GM11168 (cell line): ENCODE data around the gene MSH3.
"Not testable (repeated sequence)": the region's sequence is repeated elsewhere in the genome, so short reads cannot be mapped to it uniquely, and the experiment has no call there.

Source experiments
- in situ Hi-C: fragments of 300-500 bp; cut with MboI; formaldehyde crosslinking; loops from one replicate; pipeline ENCODE4 v1.12.0; 2022; ENCODE audit warnings: low sequenced_read_pairs; ENCODE audit not compliant: unreplicated experiment

MSH3 gene

DNA sequence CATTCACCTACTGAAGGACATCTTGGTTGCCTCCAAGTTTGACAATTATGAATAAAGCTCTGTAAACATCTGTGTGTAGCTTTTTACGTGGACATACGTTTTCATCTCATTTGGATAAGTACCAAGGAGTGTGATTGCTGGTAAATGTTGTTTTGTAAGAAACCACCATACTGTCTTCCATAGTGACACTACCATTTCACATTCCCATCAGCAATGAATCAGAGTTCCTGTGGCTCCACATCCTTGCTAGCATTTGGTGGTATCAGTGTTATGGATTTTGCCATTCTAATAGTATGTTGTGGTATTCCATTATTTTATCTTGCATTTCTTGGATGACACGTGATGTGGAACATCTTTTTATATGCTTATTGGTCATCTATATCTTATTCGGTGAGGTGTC, 227.3 kb downstream of the MSH3 start:
- in situ Hi-C loops, result no loop called here

- in situ Hi-C loops, result not testable (repeated sequence)
These were observed 228.9 kb downstream of the MSH3 start for GRCh38 chr5:80883390-80883789.

GRCh38 chr5:80884086-80884813, 229.8 kb downstream of the MSH3 start:
- in situ Hi-C loops, result no loop called here

GRCh38 chr5:80884929-80885328, 230.5 kb downstream of the MSH3 start:
- in situ Hi-C loops, result no loop called here

- in situ Hi-C loops, result no loop called here
These were observed 231.0 kb downstream of the MSH3 start for GRCh38 chr5:80885396-80886000.

DNA sequence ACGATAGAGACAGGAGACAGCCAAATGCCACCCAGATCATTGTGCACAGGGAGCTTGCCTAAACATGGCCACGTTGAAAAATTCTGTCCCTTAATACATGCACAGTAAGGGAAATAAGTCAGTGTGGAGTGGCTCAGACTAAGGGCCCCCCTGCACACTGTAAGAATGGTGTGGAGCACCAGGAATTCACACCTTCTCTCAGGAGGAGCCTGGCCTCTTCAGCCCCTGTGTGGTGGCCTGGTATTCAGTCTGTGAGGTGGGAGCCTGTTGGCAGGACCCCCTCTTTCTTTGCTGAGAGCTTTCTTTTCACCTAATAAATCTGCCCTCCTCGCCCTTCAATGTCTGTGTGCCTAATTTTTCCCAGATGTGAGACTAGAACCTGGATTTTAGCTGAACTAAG, 239.6 kb downstream of the MSH3 start:
- in situ Hi-C loops, result no loop called here

GRCh38 chr5:80895523-80895922, 241.1 kb downstream of the MSH3 start:
- in situ Hi-C loops, result no loop called here

- in situ Hi-C loops, result not testable (repeated sequence)
These were observed 248.2 kb downstream of the MSH3 start for GRCh38 chr5:80902624-80903023.

DNA sequence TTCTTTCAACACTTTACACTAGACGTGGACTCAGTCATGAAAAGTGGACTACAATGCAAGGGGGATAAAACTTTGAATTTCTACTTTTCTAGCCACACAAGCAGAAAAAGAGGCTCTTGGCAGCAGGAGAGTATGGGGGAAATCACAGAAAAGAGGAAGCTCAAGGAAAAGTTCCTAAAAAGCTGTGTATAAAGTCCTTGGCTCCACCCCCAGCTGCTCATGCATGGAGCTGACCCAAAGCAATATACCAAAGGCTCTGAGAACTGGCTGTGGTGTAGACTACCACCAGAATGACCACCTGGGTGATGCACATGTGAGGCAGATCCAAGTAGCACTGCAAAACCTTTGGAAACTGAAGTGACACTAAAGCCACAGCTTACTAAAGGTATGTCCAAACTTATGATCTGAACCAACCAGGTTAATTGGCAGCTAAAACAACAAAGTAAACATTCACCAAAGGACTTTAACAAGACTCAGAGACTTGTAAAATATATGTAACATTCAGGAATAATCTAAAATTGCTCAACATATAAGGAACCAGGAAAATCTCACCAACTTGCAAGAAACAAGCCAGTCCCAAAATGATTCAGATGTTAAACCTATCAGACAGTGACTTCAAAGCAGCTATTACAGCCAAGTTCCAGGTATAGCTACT, 250.2 kb downstream of the MSH3 start:
- in situ Hi-C loops, result no loop called here

GRCh38 chr5:80905405-80905804, 251.0 kb downstream of the MSH3 start:
- in situ Hi-C loops, result no loop called here

DNA sequence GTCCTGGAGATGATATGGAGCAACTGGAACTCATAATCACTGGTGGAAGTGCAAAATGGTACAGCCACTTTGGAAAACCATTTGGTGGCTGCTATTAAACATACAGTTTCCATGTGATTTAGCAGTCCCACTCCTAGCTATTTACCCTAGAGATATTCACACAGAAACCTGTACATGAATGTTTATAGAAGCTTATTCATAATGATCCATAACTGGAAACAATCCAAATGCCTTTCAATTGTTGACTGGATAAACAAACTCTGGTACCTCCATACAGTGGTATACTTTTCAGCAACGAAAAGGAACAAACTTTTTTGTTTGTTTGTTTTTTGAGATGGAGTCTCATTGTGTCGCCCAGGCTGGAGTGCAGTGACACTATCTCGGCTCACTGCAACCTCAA, 258.0 kb downstream of the MSH3 start:
- in situ Hi-C loops, result no loop called here

DNA sequence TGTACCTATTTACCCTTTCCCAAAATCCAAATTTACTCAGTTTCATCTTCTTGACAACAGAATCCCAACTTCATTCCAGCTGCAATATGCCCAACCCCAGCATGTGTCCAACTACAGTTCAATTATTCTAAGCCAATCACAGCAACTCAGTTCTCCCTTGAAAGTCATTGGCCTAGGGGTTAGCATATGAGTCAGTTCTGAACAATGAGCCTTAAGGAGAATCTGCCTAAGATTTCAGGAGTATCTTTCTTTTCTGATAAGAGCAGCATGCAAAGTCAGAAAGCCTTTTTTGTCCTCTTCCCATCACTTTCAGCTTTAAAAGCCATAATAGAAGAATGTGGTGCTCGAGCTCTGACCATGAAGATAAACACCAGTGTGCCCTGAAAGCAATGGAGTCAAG, 261.3 kb downstream of the MSH3 start:
- in situ Hi-C loops, result no loop called here

GRCh38 chr5:80916676-80917075, 262.2 kb downstream of the MSH3 start:
- in situ Hi-C loops, result no loop called here

DNA sequence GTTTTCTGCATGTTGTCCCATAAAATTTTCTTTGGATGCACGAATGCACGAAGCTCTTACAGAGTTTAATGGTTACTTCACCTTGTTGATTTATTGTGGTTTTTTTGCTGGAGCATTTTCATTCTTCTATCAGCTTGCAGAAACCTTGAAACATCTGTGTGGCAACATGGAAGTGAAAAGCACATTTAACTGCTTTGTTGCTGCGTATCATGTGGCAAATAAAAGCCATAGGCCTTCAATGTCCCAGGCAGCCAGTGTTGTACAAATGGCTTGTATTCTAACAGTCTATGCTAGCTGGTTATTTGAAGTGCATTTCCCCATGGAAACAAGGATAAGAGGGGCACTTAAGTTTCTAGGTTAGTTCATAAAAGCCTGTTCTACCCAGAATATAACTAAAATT, 263.2 kb downstream of the MSH3 start:
- in situ Hi-C loops, result no loop called here

GRCh38 chr5:80919678-80920196, 265.3 kb downstream of the MSH3 start:
- in situ Hi-C loops, result no loop called here

- in situ Hi-C loops, result no loop called here
These were observed 265.9 kb downstream of the MSH3 start for GRCh38 chr5:80920333-80920732.

- in situ Hi-C loops, result no loop called here
These were observed 266.6 kb downstream of the MSH3 start for GRCh38 chr5:80921026-80921425.

GRCh38 chr5:80925931-80926330, 271.5 kb downstream of the MSH3 start:
- in situ Hi-C loops, result no loop called here
